HCT116 (cell line): Measurements from ENCODE around the gene HAP1.

Experiments used
- CEBPB ChIP-seq: IDR thresholded peaks from 2 replicates; pipeline ENCODE4 v1.6.1; 2012; ENCODE audit warnings: low read depth
- CTCF ChIP-seq, 3 experiments: fragments of 200-600 bp in 1 of 3; sonication (generic) in 1 of 3; IDR thresholded peaks in 2 of 3; conservative IDR thresholded peaks in 1 of 3; 2 replicates each; pipeline ENCODE4 v1.5.1; 2012 to 2017; ENCODE audit warnings: low read depth in 2 of 3, low read length in 2 of 3, antibody characterized with exemption in 1 of 3, borderline replicate concordance in 1 of 3, control low read depth in 1 of 3, mild to moderate bottlenecking in 1 of 3, mixed read lengths in 1 of 3, mixed run types in 1 of 3, moderate library complexity in 1 of 3; ENCODE audit not compliant: insufficient read depth in 1 of 3
- ELF1 ChIP-seq: IDR thresholded peaks from 2 replicates; pipeline ENCODE4 v1.6.1; 2012; ENCODE audit warnings: low read depth, borderline replicate concordance
- EZH2 ChIP-seq: fragments of 200-600 bp; sonication (generic); IDR thresholded peaks from 2 replicates; pipeline ENCODE4 v1.6.1; 2017; ENCODE audit warnings: antibody characterized with exemption, mixed run types
- EZH2phosphoT487 ChIP-seq: fragments of 200-600 bp; IDR thresholded peaks from 2 replicates; pipeline ENCODE4 v1.6.1; 2018; ENCODE audit warnings: antibody characterized with exemption, borderline replicate concordance
- POLR2A ChIP-seq: IDR thresholded peaks from 2 replicates; pipeline ENCODE4 v1.7.0; 2011; ENCODE audit warnings: borderline replicate concordance; ENCODE audit not compliant: insufficient read depth, insufficient read length; ENCODE audit errors: extremely low read depth
- POLR2AphosphoS5 ChIP-seq: IDR thresholded peaks from 2 replicates; pipeline ENCODE4 v1.6.1; 2011; ENCODE audit warnings: mild to moderate bottlenecking, low read depth, low read length, moderate library complexity
- RAD21 ChIP-seq: IDR thresholded peaks from 2 replicates; pipeline ENCODE4 v1.6.1; 2012; ENCODE audit warnings: low read depth, mild to moderate bottlenecking
- SRF ChIP-seq: IDR thresholded peaks from 2 replicates; pipeline ENCODE4 v1.6.1; 2012; ENCODE audit warnings: low read depth
- ZNF274 ChIP-seq: fragments of 200-500 bp; sonication (Bioruptor generic); IDR thresholded peaks from 2 replicates; pipeline ENCODE4 v1.6.1; 2014; ENCODE audit warnings: mild to moderate bottlenecking, low read depth, low read length, inconsistent platforms
- TF ChIP-seq, protein P1 (sequence below): IDR thresholded peaks from 2 replicates; pipeline ENCODE4 v1.6.1; 2012; ENCODE audit warnings: low read depth

- TF ChIP-seq EZH2phosphoT487, result no peak
- TF ChIP-seq POLR2AphosphoS5, result no peak
- no peak for TF ChIP-seq POLR2A
- no peak for TF ChIP-seq EZH2
- TF ChIP-seq RAD21, result no peak
- TF ChIP-seq SRF, result no peak
- TF ChIP-seq ZNF274, result no peak
- no peak for TF ChIP-seq CTCF (IDR thresholded peaks at IDR 0.05 in 2 of 3, conservative IDR thresholded peaks at IDR 0.05 in 1 of 3; ENCODE audit: borderline replicate concordance in 1 of 3, insufficient read depth in 1 of 3, low read depth in 2 of 3, low read length in 2 of 3)
- TF ChIP-seq, protein P1, sequence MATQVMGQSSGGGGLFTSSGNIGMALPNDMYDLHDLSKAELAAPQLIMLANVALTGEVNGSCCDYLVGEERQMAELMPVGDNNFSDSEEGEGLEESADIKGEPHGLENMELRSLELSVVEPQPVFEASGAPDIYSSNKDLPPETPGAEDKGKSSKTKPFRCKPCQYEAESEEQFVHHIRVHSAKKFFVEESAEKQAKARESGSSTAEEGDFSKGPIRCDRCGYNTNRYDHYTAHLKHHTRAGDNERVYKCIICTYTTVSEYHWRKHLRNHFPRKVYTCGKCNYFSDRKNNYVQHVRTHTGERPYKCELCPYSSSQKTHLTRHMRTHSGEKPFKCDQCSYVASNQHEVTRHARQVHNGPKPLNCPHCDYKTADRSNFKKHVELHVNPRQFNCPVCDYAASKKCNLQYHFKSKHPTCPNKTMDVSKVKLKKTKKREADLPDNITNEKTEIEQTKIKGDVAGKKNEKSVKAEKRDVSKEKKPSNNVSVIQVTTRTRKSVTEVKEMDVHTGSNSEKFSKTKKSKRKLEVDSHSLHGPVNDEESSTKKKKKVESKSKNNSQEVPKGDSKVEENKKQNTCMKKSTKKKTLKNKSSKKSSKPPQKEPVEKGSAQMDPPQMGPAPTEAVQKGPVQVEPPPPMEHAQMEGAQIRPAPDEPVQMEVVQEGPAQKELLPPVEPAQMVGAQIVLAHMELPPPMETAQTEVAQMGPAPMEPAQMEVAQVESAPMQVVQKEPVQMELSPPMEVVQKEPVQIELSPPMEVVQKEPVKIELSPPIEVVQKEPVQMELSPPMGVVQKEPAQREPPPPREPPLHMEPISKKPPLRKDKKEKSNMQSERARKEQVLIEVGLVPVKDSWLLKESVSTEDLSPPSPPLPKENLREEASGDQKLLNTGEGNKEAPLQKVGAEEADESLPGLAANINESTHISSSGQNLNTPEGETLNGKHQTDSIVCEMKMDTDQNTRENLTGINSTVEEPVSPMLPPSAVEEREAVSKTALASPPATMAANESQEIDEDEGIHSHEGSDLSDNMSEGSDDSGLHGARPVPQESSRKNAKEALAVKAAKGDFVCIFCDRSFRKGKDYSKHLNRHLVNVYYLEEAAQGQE, result no peak
- no peak for TF ChIP-seq CEBPB
- TF ChIP-seq ELF1, result no peak
These were observed 50.9 kb downstream of the HAP1 start for GRCh38 chr17:41683441-41684007.
